T47D (cell line): Measurements from ENCODE around the gene PDZD2.

ENCODE experiments used
- DNase-seq, 2 experiments: peaks; one replicate each; pipeline versions ENCODE4 v3.0.0 to v3.0.0-alpha.2; 2011 to 2012; ENCODE audit warnings: low read depth in 1 of 2, low spot score in 1 of 2
- JUND ChIP-seq: IDR thresholded peaks from 2 replicates; pipeline ENCODE4 v1.6.1; 2012; ENCODE audit warnings: low read depth
- in situ Hi-C: cut with HindIII; loops from 2 replicates; pipeline ENCODE4 v1.10.0; 2016; ENCODE audit warnings: low sequenced_read_pairs, low pct_unique_long_range_greater_than_20kb

The PDZD2 gene

GRCh38 chr5:31937226-31937625, 298.3 kb downstream of the PDZD2 start:
- in situ Hi-C loops, result no loop called here
- peak; percentile 33 to 87 for DNase-seq
- no peak for TF ChIP-seq JUND

- DNase-seq, result peak in 1 of 2 experiments; percentile 78
- in situ Hi-C loops, result no loop called here
- no peak for TF ChIP-seq JUND
These were observed 298.8 kb downstream of the PDZD2 start for GRCh38 chr5:31937703-31938102.

- TF ChIP-seq JUND, result no peak
- DNase-seq, result peak in 1 of 2 experiments; percentile 27
- in situ Hi-C loops, result no loop called here
These were observed 300.2 kb downstream of the PDZD2 start for GRCh38 chr5:31939151-31939550.

GRCh38 chr5:31941151-31941755, 302.3 kb downstream of the PDZD2 start:
- no peak for DNase-seq
- in situ Hi-C loops, result no loop called here
- no peak for TF ChIP-seq JUND

GRCh38 chr5:31942546-31942945, 303.6 kb downstream of the PDZD2 start:
- TF ChIP-seq JUND, result no peak
- no peak for DNase-seq
- in situ Hi-C loops, result no loop called here

GRCh38 chr5:31944684-31945445, 305.9 kb downstream of the PDZD2 start:
- DNase-seq, result no peak
- TF ChIP-seq JUND, result no peak
- in situ Hi-C loops, result no loop called here

- in situ Hi-C loops, result no loop called here
- DNase-seq, result no peak
- TF ChIP-seq JUND, result no peak
These were observed 309.1 kb downstream of the PDZD2 start for GRCh38 chr5:31948006-31948405.

GRCh38 chr5:31952067-31952466, 313.1 kb downstream of the PDZD2 start:
- no peak for DNase-seq
- TF ChIP-seq JUND, result no peak
- in situ Hi-C loops, result no loop called here

GRCh38 chr5:31954091-31954490, 315.2 kb downstream of the PDZD2 start:
- DNase-seq, result no peak
- in situ Hi-C loops, result no loop called here
- TF ChIP-seq JUND, result no peak

GRCh38 chr5:31957151-31957550, 318.2 kb downstream of the PDZD2 start:
- DNase-seq, result no peak
- in situ Hi-C loops, result no loop called here
- TF ChIP-seq JUND, result no peak

- in situ Hi-C loops, result no loop called here
- DNase-seq, result peak; percentile 55 to 58
- TF ChIP-seq JUND, result no peak
These were observed 323.4 kb downstream of the PDZD2 start for GRCh38 chr5:31962351-31962751.

GRCh38 chr5:31962871-31963307, 324.0 kb downstream of the PDZD2 start:
- TF ChIP-seq JUND, result no peak
- peak in 1 of 2 experiments; percentile 28 for DNase-seq
- in situ Hi-C loops, result no loop called here

GRCh38 chr5:31963358-31964006, 324.6 kb downstream of the PDZD2 start:
- DNase-seq, result no peak
- in situ Hi-C loops, result no loop called here
- TF ChIP-seq JUND, result no peak
